MG63 (cell line): Measurements from ENCODE around the gene TRIM37. TPM values are rescaled to one million over a fixed set of nuclear protein-coding genes. Genes with fewer than 3 reads are reported as not detected.
"Not testable (repeated sequence)": the region's sequence is repeated elsewhere in the genome, so short reads cannot be mapped to it uniquely, and the experiment has no call there.

Experiments
- DNase-seq: peaks from one replicate; pipeline ENCODE4 v3.0.0-alpha.2; 2020
- H3K27me3 ChIP-seq: fragments of 250-450 bp; sonication (Bioruptor Pico); 2 replicates; pipeline ENCODE4 v1.5.1; 2020; ENCODE audit warnings: mild to moderate bottlenecking, moderate library complexity
- H3K36me3 ChIP-seq: fragments of 250-450 bp; sonication (Bioruptor Pico); 2 replicates; pipeline ENCODE4 v1.5.1; 2020; ENCODE audit warnings: mild to moderate bottlenecking, moderate library complexity
- H3K4me3 ChIP-seq: fragments of 250-450 bp; sonication (Bioruptor Pico); 2 replicates; pipeline ENCODE4 v1.5.1; 2020; ENCODE audit warnings: mild to moderate bottlenecking, moderate library complexity
- H3K9me3 ChIP-seq: fragments of 250-450 bp; sonication (Bioruptor Pico); 2 replicates; pipeline ENCODE4 v1.5.1; 2020; ENCODE audit warnings: mild to moderate bottlenecking, moderate library complexity
- total RNA-seq: library from RNA; depleted of rRNA; stranded (reverse); fragments of >200 nt; shearing (Covaris generic); gene quantifications from 2 replicates; pipeline ENCODE4 v1.2.3, GENCODE V29; 2014; ENCODE audit warnings: low replicate concordance; rRNA removed

TRIM37 gene
- total RNA-seq, 1 experiment from 2014 or later: 10.6 TPM

- Histone ChIP-seq H3K4me3 (no peak overlapping the region), H3K36me3 (no peaks in the 10 kb centered on the region), H3K9me3 (peaks cover 8% of the 10 kb centered on the region), H3K27me3 (no peaks in the 10 kb centered on the region)
- DNase-seq: no peak
These were observed 149.5 kb downstream of the TRIM37 start for GRCh38 chr17:58956997-58957724.

- not testable (repeated sequence) for DNase-seq, H3K36me3 ChIP-seq, H3K4me3 ChIP-seq, H3K27me3 ChIP-seq
- H3K9me3 ChIP-seq: peaks cover 26% of the 10 kb centered on the region
These were observed 152.3 kb downstream of the TRIM37 start for GRCh38 chr17:58954358-58954757.

- no peaks in the 10 kb centered on the region for H3K27me3 ChIP-seq
- DNase-seq: no peak
- H3K36me3 ChIP-seq: no peaks in the 10 kb centered on the region
- peaks cover 30% of the 10 kb centered on the region for H3K9me3 ChIP-seq
- no peak overlapping the region for H3K4me3 ChIP-seq
These were observed 158.9 kb downstream of the TRIM37 start for GRCh38 chr17:58947824-58948223.

- no peak for DNase-seq
- H3K9me3 ChIP-seq: peaks cover 27% of the 10 kb centered on the region
- no peaks in the 10 kb centered on the region for H3K36me3 ChIP-seq
- H3K27me3 ChIP-seq: no peaks in the 10 kb centered on the region
- no peak overlapping the region for H3K4me3 ChIP-seq
These were observed 159.3 kb downstream of the TRIM37 start for GRCh38 chr17:58947411-58947810.

GRCh38 chr17:58944166-58944565 is 162.5 kb downstream of the TRIM37 start:
- DNase-seq: no peak
- Histone ChIP-seq H3K27me3 (0 out of 2 replicates have a peak, but pooled peaks cover 4% of the 10 kb centered on the region), H3K36me3 (no peaks in the 10 kb centered on the region), H3K4me3 (no peak overlapping the region), H3K9me3 (peaks cover 7% of the 10 kb centered on the region)

- no peak overlapping the region for H3K4me3 ChIP-seq
- no peak for DNase-seq
- H3K36me3 ChIP-seq: no peaks in the 10 kb centered on the region
- H3K9me3 ChIP-seq: no peaks in the 10 kb centered on the region
- 0 out of 2 replicates have a peak, but pooled peaks cover 5% of the 10 kb centered on the region for H3K27me3 ChIP-seq
These were observed 170.4 kb downstream of the TRIM37 start for GRCh38 chr17:58936295-58936694.

GRCh38 chr17:58932956-58933355 is 173.7 kb downstream of the TRIM37 start:
- no peak for DNase-seq
- no peaks in the 10 kb centered on the region for H3K9me3 ChIP-seq
- no peaks in the 10 kb centered on the region for H3K36me3 ChIP-seq
- H3K27me3 ChIP-seq: no peaks in the 10 kb centered on the region; the same call in 1 of the 2 replicates
- H3K4me3 ChIP-seq: no peak overlapping the region

Other genes starting within 250 kb of the TRIM37 start
- gene SKA2, start 48.3 kb upstream of the TRIM37 start, total RNA-seq: 118 and 230 TPM in 2 replicates
- gene PRR11, start 48.9 kb upstream of the TRIM37 start, total RNA-seq: 27.6 and 30.4 TPM in 2 replicates
- gene SMG8, start 103.2 kb upstream of the TRIM37 start, total RNA-seq: 21.2 and 25.6 TPM in 2 replicates
- not detected in 2 replicates for gene GDPD1, start 113.6 kb upstream of the TRIM37 start, total RNA-seq
- gene YPEL2, start 224.8 kb upstream of the TRIM37 start, total RNA-seq: 1.4 and 1.9 TPM in 2 replicates